Left lobe of liver (tissue), 2 donors: ENCODE results near the gene GCC1. TPM values are rescaled to one million over a fixed set of nuclear protein-coding genes. Genes with fewer than 3 reads are reported as not detected.
A peak's percentile ranks its signal among the peaks of the same experiment; 100 is the strongest.
"Not testable (repeated sequence)": the region's sequence is repeated elsewhere in the genome, so short reads cannot be mapped to it uniquely, and the experiment has no call there.

Experiments used
- ATAC-seq: fragments of 200-7000 bp; cut with Tn5 transposase; one replicate; pipeline ENCODE4 v1.9.1; 2020; ENCODE audit warnings: mild to moderate bottlenecking, moderate library complexity
- DNase-seq: peaks from one replicate; pipeline ENCODE4 v3.0.0-alpha.2; 2020; ENCODE audit warnings: low spot score
- total RNA-seq: library from RNA; stranded (reverse); gene quantifications from one replicate; pipeline ENCODE4 v1.2.1, GENCODE V29; 2021
- donor health status: DM: no; HTN: no; CAD: no; lungs with moderate emphysema.
- donor health status: DM: no; HTN: yes; CAD: no.

The GCC1 gene
- total RNA-seq, 1 donor from 2014 or later, result 10.2 TPM

- not testable (repeated sequence) for DNase-seq, ATAC-seq
These were observed 44.9 kb downstream of the GCC1 start for GRCh38 chr7:127540461-127540860.

- ATAC-seq, result no peak
- no peak for DNase-seq
These were observed 46.3 kb downstream of the GCC1 start for GRCh38 chr7:127539116-127539515.

GRCh38 chr7:127536741-127537140 is 48.7 kb downstream of the GCC1 start:
- no peak for DNase-seq
- ATAC-seq, result peak; percentile 29

- no peak for ATAC-seq
- no peak for DNase-seq
These were observed 49.1 kb downstream of the GCC1 start for GRCh38 chr7:127536394-127536691.

GRCh38 chr7:127535546-127536393 is 49.6 kb downstream of the GCC1 start:
- ATAC-seq, result no peak
- no peak for DNase-seq

GRCh38 chr7:127534636-127535035 is 50.8 kb downstream of the GCC1 start:
- DNase-seq (no peak), ATAC-seq (no peak)

GRCh38 chr7:127532736-127533135 is 52.7 kb downstream of the GCC1 start:
- DNase-seq, result no peak
- ATAC-seq, result no peak

- no peak for DNase-seq
- no peak for ATAC-seq
These were observed 53.2 kb downstream of the GCC1 start for GRCh38 chr7:127532151-127532550.

Other genes with a start within 250 kb of the GCC1 start
- 13.0 TPM for gene ZNF800, start 192.9 kb downstream of the GCC1 start, total RNA-seq
- 51.9 TPM for gene ARF5, start 2.8 kb upstream of the GCC1 start, total RNA-seq
- 0.88 TPM for gene FSCN3, start 8.1 kb upstream of the GCC1 start, total RNA-seq
- not detected for gene PAX4, start 32.5 kb upstream of the GCC1 start, total RNA-seq
- 152 TPM for gene SND1, start 66.6 kb upstream of the GCC1 start, total RNA-seq